ENCODE measurements around the gene TMEM202.

GRCh38 chr15:72368325-72368724, 29.8 kb upstream of the TMEM202 start:
- TF ChIP-seq POLR2A (IDR thresholded peaks at IDR 0.05) = no peak
- TF ChIP-seq CTCF (IDR thresholded peaks at IDR 0.05) = no peak

All from stomach (tissue), 4 donors.